GM19468 (cell line): Measurements from ENCODE around the gene NSRP1.
"Not testable (repeated sequence)": the region's sequence is repeated elsewhere in the genome, so short reads cannot be mapped to it uniquely, and the experiment has no call there.

Experiments
- ATAC-seq: cut with Tn5 transposase; IDR thresholded peaks from one replicate; pipeline ENCODE4 v1.9.1; 2021; ENCODE audit warnings: mild to moderate bottlenecking, moderate library complexity, moderate number of reproducible peaks; ENCODE audit not compliant: unreplicated experiment; ENCODE audit errors: extremely low read depth

Gene NSRP1

DNA sequence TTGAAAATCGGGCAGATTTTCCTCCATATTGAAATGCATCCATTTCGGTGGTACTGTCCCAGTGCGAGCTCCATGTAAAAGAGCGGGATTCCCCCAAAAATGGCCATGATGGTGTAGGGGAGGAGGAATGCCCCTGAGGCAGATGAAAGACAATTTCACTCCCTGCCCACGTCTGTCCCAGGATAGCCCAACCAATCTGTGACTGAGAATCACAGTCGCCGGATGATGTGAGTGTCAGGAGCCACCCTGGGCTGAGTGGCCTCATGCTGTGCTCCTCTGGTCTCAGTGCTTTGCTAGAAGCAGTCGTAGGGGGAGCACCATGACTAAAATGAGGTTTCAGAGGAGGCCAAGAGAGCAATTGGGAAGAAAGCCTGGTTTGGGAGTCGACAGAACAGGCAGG is 102.2 kb downstream of the NSRP1 start:
- no peak for ATAC-seq

DNA sequence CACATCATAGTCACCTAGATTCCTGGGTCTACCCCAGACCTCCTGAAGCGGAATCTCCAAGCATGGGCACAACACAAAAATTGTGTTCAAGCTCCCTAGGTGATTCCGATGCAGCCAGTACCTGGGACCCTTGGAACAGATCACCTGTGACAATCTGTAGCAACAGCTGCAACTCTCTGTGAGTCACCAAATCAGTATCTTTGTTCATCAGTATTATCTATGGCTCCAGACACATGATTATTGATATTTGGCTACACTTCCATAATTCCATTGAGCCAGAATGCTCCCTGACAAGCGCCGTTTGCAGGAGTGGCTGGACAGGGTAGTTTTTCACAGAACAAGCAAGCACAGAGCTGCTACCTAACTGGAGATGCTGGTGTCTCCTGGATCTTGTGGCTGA is 102.7 kb downstream of the NSRP1 start:
- ATAC-seq: no peak

GRCh38 chr17:30219833-30220232 is 103.2 kb downstream of the NSRP1 start:
- no peak for ATAC-seq

GRCh38 chr17:30220414-30220813 is 103.8 kb downstream of the NSRP1 start:
- ATAC-seq: no peak

- no peak for ATAC-seq
Measured at GRCh38 chr17:30221346-30221745, 104.7 kb downstream of the NSRP1 start.

DNA sequence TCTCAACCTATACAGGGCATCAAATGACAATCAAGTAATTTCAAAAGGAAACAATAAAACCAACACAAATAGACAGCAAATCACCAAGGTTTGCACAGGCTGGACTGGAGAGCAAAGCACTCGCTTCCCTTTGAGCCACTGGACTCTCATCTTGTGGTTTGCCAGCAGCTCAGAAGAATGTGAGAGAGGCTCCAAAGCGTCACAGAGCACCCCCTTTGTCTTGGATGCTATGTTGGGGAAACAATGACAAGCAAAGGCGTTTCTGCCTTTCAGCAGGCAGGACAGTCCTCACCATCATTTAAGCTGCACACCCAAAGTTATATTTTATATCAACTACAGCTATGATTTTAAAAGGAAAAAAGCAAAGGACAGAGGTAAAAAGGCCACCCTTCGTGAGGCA is 105.6 kb downstream of the NSRP1 start:
- no peak for ATAC-seq

GRCh38 chr17:30222721-30223175 is 106.1 kb downstream of the NSRP1 start:
- ATAC-seq: no peak

DNA sequence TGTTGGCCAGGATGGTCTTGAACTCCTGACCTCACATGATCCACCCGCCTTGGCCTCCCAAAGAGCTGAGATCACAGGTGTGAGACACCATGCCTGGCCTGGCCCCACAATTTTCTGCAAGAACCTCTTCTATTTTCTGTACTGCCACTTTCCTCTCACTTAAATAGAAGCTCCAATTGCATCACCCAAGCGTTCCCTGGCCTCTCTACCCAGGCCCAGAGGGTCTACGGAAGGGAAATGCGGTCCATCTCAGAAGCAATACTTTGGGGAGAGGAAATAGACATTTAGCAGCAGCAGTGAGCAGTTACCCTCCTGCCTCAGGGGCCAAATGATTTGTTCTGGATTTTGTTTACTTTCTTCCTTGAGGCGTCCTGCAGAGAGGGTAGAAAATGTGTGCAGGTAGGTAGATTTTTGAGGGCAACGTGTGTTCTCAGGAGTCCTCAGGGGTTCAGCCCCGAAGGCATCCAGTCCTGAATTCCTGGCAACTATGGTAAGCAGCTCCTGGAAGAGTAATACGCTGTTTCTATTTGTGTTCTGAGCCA is 107.9 kb downstream of the NSRP1 start:
- ATAC-seq: no peak

GRCh38 chr17:30225112-30225511 is 108.5 kb downstream of the NSRP1 start:
- no peak for ATAC-seq

DNA sequence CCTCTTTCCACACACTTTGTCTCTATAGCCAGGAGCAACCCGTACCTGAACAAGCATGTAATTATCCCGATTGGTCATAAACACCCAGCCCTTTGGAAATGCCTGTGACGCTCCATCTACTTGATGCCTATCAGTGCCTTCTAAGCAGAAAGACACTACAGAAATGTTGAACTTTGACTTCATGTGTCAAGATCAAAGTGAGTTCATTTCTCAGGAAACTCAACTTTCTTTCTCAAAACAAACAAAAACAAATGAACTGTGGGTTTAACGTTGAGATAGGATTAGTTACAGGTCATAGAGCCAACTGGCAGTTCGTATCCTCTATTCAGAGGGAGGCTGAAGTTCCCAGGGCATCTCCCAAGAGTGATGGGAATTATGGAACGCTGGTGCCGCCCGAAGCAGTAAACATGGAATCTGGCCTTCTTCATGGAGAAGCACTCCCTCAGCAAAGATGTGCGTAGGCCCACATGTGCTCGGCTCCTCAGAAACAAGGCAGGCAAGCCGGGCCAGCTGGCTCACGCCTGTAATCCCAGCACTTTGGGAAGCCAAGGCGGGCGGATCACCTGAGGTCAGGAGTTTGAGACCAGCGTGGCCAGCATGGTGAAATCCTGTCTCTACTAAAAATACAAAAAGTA is 109.4 kb downstream of the NSRP1 start:
- no peak for ATAC-seq

GRCh38 chr17:30226878-30227277 is 110.3 kb downstream of the NSRP1 start:
- ATAC-seq: no peak

DNA sequence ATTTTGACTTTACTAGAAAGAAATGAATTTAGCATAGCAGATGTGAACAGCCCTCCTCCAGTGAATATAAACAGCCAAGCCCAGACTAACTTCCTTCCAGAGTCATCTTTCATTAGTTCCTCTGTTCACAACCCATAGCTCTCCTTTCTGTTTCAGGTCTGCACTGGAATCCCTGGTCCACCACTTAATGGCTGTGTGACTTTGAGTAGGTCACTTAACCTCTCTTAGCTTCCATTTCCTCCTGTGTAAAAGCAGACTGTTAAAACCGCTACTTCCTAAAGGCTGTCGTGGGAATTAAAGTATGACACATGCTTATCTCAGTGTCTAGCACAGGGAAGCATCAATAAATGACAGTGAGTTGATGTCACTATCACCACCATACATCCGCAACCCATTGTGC is 111.4 kb downstream of the NSRP1 start:
- no peak for ATAC-seq

DNA sequence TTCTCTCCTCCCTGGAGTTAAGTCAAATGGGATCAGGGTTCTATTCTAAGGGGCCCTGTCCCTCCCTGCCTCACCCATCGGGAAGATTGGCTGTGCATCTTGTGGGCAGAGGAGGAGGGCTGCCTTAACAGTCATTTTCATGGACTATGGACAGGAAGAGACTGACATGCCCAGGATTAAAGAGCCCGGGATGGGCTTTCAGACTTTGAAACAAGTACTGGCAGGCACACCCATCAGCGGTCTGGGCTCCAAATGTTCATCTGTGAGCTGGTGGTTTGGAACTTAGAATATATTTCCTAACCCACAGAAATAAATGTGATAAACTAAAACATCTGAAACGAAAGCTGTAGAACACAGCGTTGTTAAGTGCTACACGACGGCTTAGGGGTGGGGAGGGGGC is 112.4 kb downstream of the NSRP1 start:
- no peak for ATAC-seq

GRCh38 chr17:30230009-30230408 is 113.4 kb downstream of the NSRP1 start:
- not testable (repeated sequence) for ATAC-seq

GRCh38 chr17:30230596-30231125 is 114.0 kb downstream of the NSRP1 start:
- ATAC-seq: no peak

GRCh38 chr17:30232015-30232823 is 115.6 kb downstream of the NSRP1 start:
- ATAC-seq: no peak

DNA sequence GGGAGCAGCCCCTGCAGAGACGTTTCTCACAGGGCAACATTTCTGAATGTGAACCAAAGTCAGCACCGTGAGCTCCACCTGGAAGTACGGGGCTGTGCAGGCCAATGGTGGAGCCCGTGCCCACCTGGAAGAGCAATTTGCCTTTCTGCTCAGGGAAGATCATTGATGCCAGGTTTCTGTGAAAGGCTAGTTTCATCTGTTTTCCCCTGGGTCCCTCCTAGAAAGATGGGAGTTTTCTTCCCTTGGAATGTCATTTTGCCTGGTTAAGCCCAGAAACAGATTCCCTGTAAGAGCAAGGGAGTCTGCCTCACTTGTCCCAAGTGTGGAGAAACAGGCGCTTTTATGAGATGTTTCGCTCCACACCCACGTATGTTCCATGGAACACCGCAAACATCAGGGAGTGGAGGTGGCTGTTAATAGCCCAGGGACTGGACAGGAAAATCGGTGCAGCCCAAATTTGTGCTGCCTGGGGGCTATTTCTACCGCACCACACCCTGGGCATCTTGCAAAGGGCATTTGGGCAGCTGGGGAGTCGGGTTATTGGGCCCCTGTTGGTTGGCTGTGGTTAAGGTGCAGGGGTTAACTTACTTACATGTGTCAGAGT is 116.3 kb downstream of the NSRP1 start:
- ATAC-seq: no peak

- ATAC-seq: no peak
Measured at GRCh38 chr17:30234296-30234695, 117.7 kb downstream of the NSRP1 start.

GRCh38 chr17:30234964-30235363 is 118.3 kb downstream of the NSRP1 start:
- no peak for ATAC-seq

DNA sequence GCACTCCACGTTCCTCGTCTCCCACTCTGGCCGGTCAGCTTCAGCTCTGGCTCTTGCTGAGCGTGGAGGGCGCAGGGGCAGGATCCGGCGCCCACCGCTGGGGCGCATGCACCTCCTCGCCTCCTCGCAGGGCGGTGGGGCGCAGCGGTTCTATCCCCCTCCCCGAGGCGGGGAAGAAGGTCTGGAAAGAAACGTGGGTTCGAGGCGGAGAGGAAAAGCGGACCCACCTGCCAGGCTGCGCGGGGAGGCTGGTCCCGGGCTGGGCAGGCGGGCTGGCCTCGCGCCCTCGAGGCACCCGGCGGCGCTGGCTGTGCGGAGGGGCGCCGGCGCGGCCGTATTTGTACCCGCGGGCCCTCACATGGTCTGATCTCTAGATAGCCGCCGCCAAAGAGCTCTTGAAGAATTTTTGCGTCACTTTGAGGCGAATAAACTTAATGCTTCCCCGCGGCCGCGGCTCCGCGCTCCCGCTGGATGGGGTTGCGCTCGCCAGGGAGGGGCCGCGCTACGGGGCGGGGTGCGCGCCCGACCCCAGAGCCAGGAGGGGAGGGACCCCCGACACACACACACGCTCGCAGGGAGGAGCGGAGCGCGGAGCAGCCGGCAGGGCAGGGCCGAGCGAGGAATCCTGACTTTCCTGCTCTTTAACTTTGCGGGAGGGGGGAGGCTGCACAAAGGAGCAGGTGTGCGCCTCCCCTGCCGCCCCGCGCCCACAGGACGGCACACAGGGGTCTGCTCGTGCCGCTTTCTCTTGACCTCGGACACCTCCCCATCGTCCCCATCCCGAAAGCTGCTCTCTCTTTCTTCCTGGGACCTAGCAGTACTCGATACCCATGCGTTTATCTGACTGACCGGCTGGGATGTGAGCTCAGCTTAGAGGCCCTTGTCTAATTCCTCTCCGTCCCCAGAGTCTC is 119.0 kb downstream of the NSRP1 start, which contains the start of gene SLC6A4:
SLC6A4 (minus strand) TSS at position 312 of the 911 bp plus-strand sequence. CDS start 13,739 bp downstream, outside the sequence.
- ATAC-seq: no peak
